ENCODE data around the gene TMEM258. TPM values are rescaled to one million over a fixed set of nuclear protein-coding genes. Genes with fewer than 3 reads are reported as not detected.

TMEM258 gene
- total and polyA plus RNA-seq, 2 experiments from 2014 or later, result 71.3 to 519 TPM

- H3K27ac Mint-ChIP-seq, result no peak overlapping the region; the same call in 1 of the 2 replicates
- peaks cover 54% of the 10 kb centered on the region for H3K36me3 ChIP-seq (ENCODE audit: insufficient read depth)
Observed at GRCh38 chr11:61838921-61839320, 46.5 kb upstream of the TMEM258 start.

GRCh38 chr11:61838501-61838900, 46.1 kb upstream of the TMEM258 start:
- Histone ChIP-seq H3K4me2 (no peak overlapping the region), H3K79me2 (replicated peaks; ENCODE audit: insufficient read depth) (peaks cover 63% of the 10 kb centered on the region), H3K4me1 (ENCODE audit: insufficient read depth) (peaks cover 24% of the 10 kb centered on the region), H3K27me3 (ENCODE audit: insufficient read depth) (no peaks in the 10 kb centered on the region), H4K20me1 (replicated peaks; ENCODE audit: insufficient read depth) (peaks cover 48% of the 10 kb centered on the region), H2AFZ (no peak overlapping the region), H3K4me3 (no peak overlapping the region), H3F3A (replicated peaks; ENCODE audit: low read depth) (peaks cover 30% of the 10 kb centered on the region), H3K9me2 (ENCODE audit: insufficient read depth) (no peaks in the 10 kb centered on the region), H3K36me3 (ENCODE audit: insufficient read depth) (peaks cover 50% of the 10 kb centered on the region), H3K27ac (ENCODE audit: low read depth) (no peak overlapping the region)
- Mint-ChIP-seq H3K9me3 (no peaks in the 10 kb centered on the region), H3K4me1 (peaks cover 29% of the 10 kb centered on the region), H3K4me3 (no peak overlapping the region), H3K36me3 (ENCODE audit: low read depth) (peaks cover 76% of the 10 kb centered on the region), H3K27me3 (ENCODE audit: insufficient read depth, low read depth, poor library complexity) (peaks cover 12% of the 10 kb centered on the region), H3K27ac (no peak overlapping the region; the same call in 1 of the 2 replicates)
- no peak for TF ChIP-seq STAT1 (IDR thresholded peaks at IDR 0.05; ENCODE audit: unreplicated experiment)
- TF ChIP-seq, protein P1, sequence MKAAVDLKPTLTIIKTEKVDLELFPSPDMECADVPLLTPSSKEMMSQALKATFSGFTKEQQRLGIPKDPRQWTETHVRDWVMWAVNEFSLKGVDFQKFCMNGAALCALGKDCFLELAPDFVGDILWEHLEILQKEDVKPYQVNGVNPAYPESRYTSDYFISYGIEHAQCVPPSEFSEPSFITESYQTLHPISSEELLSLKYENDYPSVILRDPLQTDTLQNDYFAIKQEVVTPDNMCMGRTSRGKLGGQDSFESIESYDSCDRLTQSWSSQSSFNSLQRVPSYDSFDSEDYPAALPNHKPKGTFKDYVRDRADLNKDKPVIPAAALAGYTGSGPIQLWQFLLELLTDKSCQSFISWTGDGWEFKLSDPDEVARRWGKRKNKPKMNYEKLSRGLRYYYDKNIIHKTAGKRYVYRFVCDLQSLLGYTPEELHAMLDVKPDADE (IDR thresholded peaks at IDR 0.05), result no peak
- no peak for TF ChIP-seq CREB1 (CRISPR knock-in tag; IDR thresholded peaks at IDR 0.05; ENCODE audit: low read depth)
- no peak for TF ChIP-seq NANOG (IDR thresholded peaks at IDR 0.05; ENCODE audit: borderline replicate concordance)
- TF ChIP-seq ZNF114 (CRISPR knock-in tag; IDR thresholded peaks at IDR 0.05), result no peak
- no peak for TF ChIP-seq EZH2phosphoT487 (IDR thresholded peaks at IDR 0.05; ENCODE audit: unreplicated experiment)
- no peak for TF ChIP-seq ZNF462 (CRISPR knock-in tag; IDR thresholded peaks at IDR 0.05)
- ATAC-seq (no peak), DNase-seq (ENCODE audit: low spot score) (no peak)

More at GRCh38 chr11:61838921-61839320, 46.5 kb upstream of the TMEM258 start:
- DNase-seq (ENCODE audit: low spot score), result no peak
- Histone ChIP-seq H3K4me1 (ENCODE audit: insufficient read depth) (peaks cover 20% of the 10 kb centered on the region), H4K20me1 (replicated peaks; ENCODE audit: insufficient read depth) (peaks cover 47% of the 10 kb centered on the region), H2AFZ (no peak overlapping the region), H3K27me3 (ENCODE audit: insufficient read depth) (no peaks in the 10 kb centered on the region), H3K4me2 (no peak overlapping the region), H3K79me2 (replicated peaks; ENCODE audit: insufficient read depth) (peaks cover 59% of the 10 kb centered on the region), H3F3A (replicated peaks; ENCODE audit: low read depth) (peaks cover 30% of the 10 kb centered on the region), H3K27ac (ENCODE audit: low read depth) (no peak overlapping the region), H3K9me2 (ENCODE audit: insufficient read depth) (no peaks in the 10 kb centered on the region), H3K4me3 (no peak overlapping the region)
- ATAC-seq, result no peak
- Mint-ChIP-seq H3K4me3 (no peak overlapping the region), H3K27me3 (ENCODE audit: insufficient read depth, low read depth, poor library complexity) (peaks cover 12% of the 10 kb centered on the region), H3K4me1 (peaks cover 25% of the 10 kb centered on the region), H3K9me3 (no peaks in the 10 kb centered on the region), H3K36me3 (ENCODE audit: low read depth) (peaks cover 80% of the 10 kb centered on the region)
- TF ChIP-seq, protein P2, sequence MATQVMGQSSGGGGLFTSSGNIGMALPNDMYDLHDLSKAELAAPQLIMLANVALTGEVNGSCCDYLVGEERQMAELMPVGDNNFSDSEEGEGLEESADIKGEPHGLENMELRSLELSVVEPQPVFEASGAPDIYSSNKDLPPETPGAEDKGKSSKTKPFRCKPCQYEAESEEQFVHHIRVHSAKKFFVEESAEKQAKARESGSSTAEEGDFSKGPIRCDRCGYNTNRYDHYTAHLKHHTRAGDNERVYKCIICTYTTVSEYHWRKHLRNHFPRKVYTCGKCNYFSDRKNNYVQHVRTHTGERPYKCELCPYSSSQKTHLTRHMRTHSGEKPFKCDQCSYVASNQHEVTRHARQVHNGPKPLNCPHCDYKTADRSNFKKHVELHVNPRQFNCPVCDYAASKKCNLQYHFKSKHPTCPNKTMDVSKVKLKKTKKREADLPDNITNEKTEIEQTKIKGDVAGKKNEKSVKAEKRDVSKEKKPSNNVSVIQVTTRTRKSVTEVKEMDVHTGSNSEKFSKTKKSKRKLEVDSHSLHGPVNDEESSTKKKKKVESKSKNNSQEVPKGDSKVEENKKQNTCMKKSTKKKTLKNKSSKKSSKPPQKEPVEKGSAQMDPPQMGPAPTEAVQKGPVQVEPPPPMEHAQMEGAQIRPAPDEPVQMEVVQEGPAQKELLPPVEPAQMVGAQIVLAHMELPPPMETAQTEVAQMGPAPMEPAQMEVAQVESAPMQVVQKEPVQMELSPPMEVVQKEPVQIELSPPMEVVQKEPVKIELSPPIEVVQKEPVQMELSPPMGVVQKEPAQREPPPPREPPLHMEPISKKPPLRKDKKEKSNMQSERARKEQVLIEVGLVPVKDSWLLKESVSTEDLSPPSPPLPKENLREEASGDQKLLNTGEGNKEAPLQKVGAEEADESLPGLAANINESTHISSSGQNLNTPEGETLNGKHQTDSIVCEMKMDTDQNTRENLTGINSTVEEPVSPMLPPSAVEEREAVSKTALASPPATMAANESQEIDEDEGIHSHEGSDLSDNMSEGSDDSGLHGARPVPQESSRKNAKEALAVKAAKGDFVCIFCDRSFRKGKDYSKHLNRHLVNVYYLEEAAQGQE (IDR thresholded peaks at IDR 0.05; ENCODE audit: unreplicated experiment), result no peak
- no peak for TF ChIP-seq ZNF114 (CRISPR knock-in tag; IDR thresholded peaks at IDR 0.05)

All from GM23338 (cell line).